Transverse colon (tissue), 4 donors: ENCODE data around the gene FBXO17. TPM values are rescaled to one million over a fixed set of nuclear protein-coding genes. Genes with fewer than 3 reads are reported as not detected.

Source experiments
- DNase-seq: peaks from one replicate; pipeline ENCODE4 v3.0.0-alpha.2; 2019
- H3K27ac ChIP-seq, 4 donors: fragments of 200-600 bp; sonication (generic); 2 replicates each; pipeline ENCODE4 v1.5.1; 2016 to 2018; ENCODE audit warnings: inconsistent platforms in 4 of 4
- H3K27me3 ChIP-seq: fragments of 200-600 bp; sonication (generic); 2 replicates; pipeline ENCODE4 v1.5.1; 2017; ENCODE audit warnings: inconsistent platforms
- H3K36me3 ChIP-seq, 4 donors: fragments of 200-600 bp; sonication (generic); 2 replicates each; pipeline ENCODE4 v1.5.1; 2017 to 2019; ENCODE audit warnings: inconsistent platforms in 4 of 4
- H3K4me1 ChIP-seq, 4 donors: fragments of 200-600 bp; sonication (generic); 2 replicates each; pipeline ENCODE4 v1.5.1; 2017 to 2020; ENCODE audit warnings: inconsistent platforms in 4 of 4
- H3K4me3 ChIP-seq, 4 donors: fragments of 200-600 bp; sonication (generic); 1 replicate in 1 of 4; 2 replicates in 3 of 4; pipeline versions ENCODE4 v1.5.1 to v1.6.1; 2017 to 2019; ENCODE audit warnings: inconsistent platforms in 4 of 4
- H3K9me3 ChIP-seq, 2 donors: fragments of 200-600 bp; sonication (generic); 2 replicates each; pipeline ENCODE4 v1.5.1; 2017 to 2019; ENCODE audit warnings: inconsistent platforms in 2 of 2
- EP300 ChIP-seq: sonication (generic); formaldehyde crosslinking; IDR thresholded peaks from one replicate; pipeline ENCODE4 v1.6.1; 2017; ENCODE audit warnings: antibody characterized with exemption, low read depth
- POLR2A ChIP-seq: fragments of 450-650 bp; IDR thresholded peaks from one replicate; pipeline ENCODE4 v1.6.1; 2016; ENCODE audit warnings: antibody characterized with exemption, mild to moderate bottlenecking, moderate library complexity
- POLR2AphosphoS5 ChIP-seq, 3 donors: sonication (generic); formaldehyde crosslinking; IDR thresholded peaks; one replicate each; pipeline ENCODE4 v1.6.1; 2016; ENCODE audit warnings: antibody characterized with exemption in 3 of 3
- WGBS, 2 donors: methylation state at CpG; one replicate each; pipeline ENCODE4 v1.1.5; 2018; ENCODE audit warnings: low coverage in 1 of 2; 5-methylcytosine and 5-hydroxymethylcytosine counted together
- in situ Hi-C, 4 donors: fragments of 200-750 bp; cut with MboI; loops; one replicate each; pipeline versions ENCODE4 v1.15.0 to v1.15.1; 2017; ENCODE audit warnings: low sequenced_read_pairs in 3 of 4, low pct_ligation_motif_present in 1 of 4, low pct_unique_long_range_greater_than_20kb in 1 of 4
- intact Hi-C: fragments of 100-400 bp; cut with DNase I; formaldehyde crosslinking; loops from one replicate; pipeline ENCODE4 v1.15.1; 2023; ENCODE audit warnings: low total_unique reads
- total RNA-seq, 4 donors: library from RNA; depleted of rRNA; stranded (reverse); fragments of >200 nt; gene quantifications; one replicate each; pipeline ENCODE4 v1.1.0, GENCODE V29; 2016
- TF ChIP-seq, protein P1 (sequence below), 5 experiments: fragments of 200-600 bp in 3 of 5; fragments of 450-650 bp in 2 of 5; sonication (generic) in 3 of 5; IDR thresholded peaks; 1 replicate in 2 of 5; 2 replicates in 3 of 5; pipeline ENCODE4 v1.5.1; 2016 to 2017; ENCODE audit warnings: antibody characterized with exemption in 5 of 5, inconsistent platforms in 3 of 5, mild to moderate bottlenecking in 2 of 5, moderate library complexity in 1 of 5

The FBXO17 gene
- total RNA-seq, 4 donors from 2014 or later, result 2.2 to 7.8 (median 2.4) TPM

- peaks cover 7 to 19% (median 13%) of the 10 kb centered on the region in 4 donors for H3K4me1 ChIP-seq
- intact Hi-C loops, result no loop called here
- DNase-seq, result no peak
- in situ Hi-C loops, result loop anchor here in 3 of 4 donors (25.0 kb wide), 2 partner anchors 396 to 521 kb away; partner anchors contain the start of gene FAM98C (in 2 of the 3)
- H3K27ac ChIP-seq, result no peak overlapping the region
- no peak overlapping the region for H3K4me3 ChIP-seq
- TF ChIP-seq, protein P1, sequence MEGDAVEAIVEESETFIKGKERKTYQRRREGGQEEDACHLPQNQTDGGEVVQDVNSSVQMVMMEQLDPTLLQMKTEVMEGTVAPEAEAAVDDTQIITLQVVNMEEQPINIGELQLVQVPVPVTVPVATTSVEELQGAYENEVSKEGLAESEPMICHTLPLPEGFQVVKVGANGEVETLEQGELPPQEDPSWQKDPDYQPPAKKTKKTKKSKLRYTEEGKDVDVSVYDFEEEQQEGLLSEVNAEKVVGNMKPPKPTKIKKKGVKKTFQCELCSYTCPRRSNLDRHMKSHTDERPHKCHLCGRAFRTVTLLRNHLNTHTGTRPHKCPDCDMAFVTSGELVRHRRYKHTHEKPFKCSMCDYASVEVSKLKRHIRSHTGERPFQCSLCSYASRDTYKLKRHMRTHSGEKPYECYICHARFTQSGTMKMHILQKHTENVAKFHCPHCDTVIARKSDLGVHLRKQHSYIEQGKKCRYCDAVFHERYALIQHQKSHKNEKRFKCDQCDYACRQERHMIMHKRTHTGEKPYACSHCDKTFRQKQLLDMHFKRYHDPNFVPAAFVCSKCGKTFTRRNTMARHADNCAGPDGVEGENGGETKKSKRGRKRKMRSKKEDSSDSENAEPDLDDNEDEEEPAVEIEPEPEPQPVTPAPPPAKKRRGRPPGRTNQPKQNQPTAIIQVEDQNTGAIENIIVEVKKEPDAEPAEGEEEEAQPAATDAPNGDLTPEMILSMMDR (IDR thresholded peaks at IDR 0.05), result no peak
- TF ChIP-seq POLR2A (no peak), EP300 (no peak), POLR2AphosphoS5 (IDR thresholded peaks at IDR 0.05) (no peak)
- H3K36me3 ChIP-seq, result no peaks in the 10 kb centered on the region
- no peaks in the 10 kb centered on the region for H3K27me3 ChIP-seq
- no peaks in the 10 kb centered on the region for H3K9me3 ChIP-seq
- WGBS, 2 donors, result 67% methylated on average over 4 of the region's 4 CpGs; no CpG with 5 or more reads in 1 of the 2 donors
Observed at GRCh38 chr19:38933544-38933943, 42.0 kb downstream of the FBXO17 start.

DNA sequence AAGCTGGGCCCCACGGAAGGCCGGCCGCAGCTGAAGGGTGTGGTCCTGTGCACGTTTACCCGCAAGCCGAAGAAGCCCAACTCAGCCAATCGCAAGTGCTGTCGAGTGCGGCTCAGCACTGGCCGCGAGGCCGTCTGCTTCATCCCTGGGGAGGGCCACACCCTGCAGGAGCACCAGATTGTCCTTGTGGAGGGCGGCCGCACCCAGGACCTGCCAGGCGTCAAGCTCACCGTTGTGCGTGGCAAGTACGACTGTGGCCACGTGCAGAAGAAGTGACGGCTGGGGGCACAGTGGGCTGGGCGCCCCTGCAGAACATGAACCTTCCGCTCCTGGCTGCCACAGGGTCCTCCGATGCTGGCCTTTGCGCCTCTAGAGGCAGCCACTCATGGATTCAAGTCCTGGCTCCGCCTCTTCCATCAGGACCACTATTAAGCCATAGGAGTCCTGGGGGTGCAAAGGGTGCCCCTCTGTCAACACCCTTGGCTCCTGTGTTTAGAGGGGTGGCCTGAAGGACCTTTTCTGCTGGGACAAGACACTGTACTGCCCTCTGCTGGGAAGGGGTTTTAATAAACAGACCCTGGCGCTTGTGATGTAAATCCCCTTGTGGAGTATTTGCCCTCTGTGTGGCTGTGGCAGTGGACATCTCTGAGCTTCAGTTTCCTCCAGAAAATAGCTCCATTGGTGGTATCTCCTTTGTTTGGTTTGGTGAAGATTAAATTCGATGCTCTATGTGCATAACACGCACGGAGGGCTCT lies 42.9 kb downstream of the FBXO17 start:
- H3K36me3 ChIP-seq, result no peaks in the 10 kb centered on the region
- H3K4me3 ChIP-seq, result no peak overlapping the region
- H3K27me3 ChIP-seq, result no peaks in the 10 kb centered on the region
- H3K9me3 ChIP-seq, result no peaks in the 10 kb centered on the region
- TF ChIP-seq, protein P1 (IDR thresholded peaks at IDR 0.05), result peak in 1 of 5 experiments; percentile 9
- TF ChIP-seq POLR2AphosphoS5 (IDR thresholded peaks at IDR 0.05) (no peak), POLR2A (no peak), EP300 (no peak)
- peaks cover 7 to 19% (median 13%) of the 10 kb centered on the region in 4 donors for H3K4me1 ChIP-seq
- no peak overlapping the region for H3K27ac ChIP-seq
- intact Hi-C loops (no loop called here), in situ Hi-C loops (loop anchor here in 3 of 4 donors (25.0 kb wide), 2 partner anchors 395 to 520 kb away; partner anchors contain the start of gene FAM98C (in 2 of the 3))
- 85 to 97% methylated on average over 6 to 16 of the region's 29 CpGs for WGBS, 2 donors
- no peak for DNase-seq

GRCh38 chr19:38931521-38931793 lies 44.1 kb downstream of the FBXO17 start:
- TF ChIP-seq, protein P1 (IDR thresholded peaks at IDR 0.05), result no peak
- TF ChIP-seq POLR2AphosphoS5 (IDR thresholded peaks at IDR 0.05), result no peak
- no peak for TF ChIP-seq POLR2A
- TF ChIP-seq EP300, result no peak
- Histone ChIP-seq H3K27ac (peak overlapping the region; percentile 88 to 93 (median 90)), H3K27me3 (no peaks in the 10 kb centered on the region), H3K9me3 (no peaks in the 10 kb centered on the region), H3K4me3 (peak overlapping the region; percentile 55 to 83 (median 70)), H3K36me3 (no peaks in the 10 kb centered on the region), H3K4me1 (peaks cover 7 to 19% (median 13%) of the 10 kb centered on the region in 4 donors)
- WGBS, 2 donors, result 17% methylated on average over 2 to 6 of the region's 8 CpGs
- in situ Hi-C loops (loop anchor here in 3 of 4 donors (25.0 kb wide), 2 partner anchors 394 to 519 kb away; partner anchors contain the start of gene FAM98C (in 2 of the 3)), intact Hi-C loops (no loop called here)
- no peak for DNase-seq

DNA sequence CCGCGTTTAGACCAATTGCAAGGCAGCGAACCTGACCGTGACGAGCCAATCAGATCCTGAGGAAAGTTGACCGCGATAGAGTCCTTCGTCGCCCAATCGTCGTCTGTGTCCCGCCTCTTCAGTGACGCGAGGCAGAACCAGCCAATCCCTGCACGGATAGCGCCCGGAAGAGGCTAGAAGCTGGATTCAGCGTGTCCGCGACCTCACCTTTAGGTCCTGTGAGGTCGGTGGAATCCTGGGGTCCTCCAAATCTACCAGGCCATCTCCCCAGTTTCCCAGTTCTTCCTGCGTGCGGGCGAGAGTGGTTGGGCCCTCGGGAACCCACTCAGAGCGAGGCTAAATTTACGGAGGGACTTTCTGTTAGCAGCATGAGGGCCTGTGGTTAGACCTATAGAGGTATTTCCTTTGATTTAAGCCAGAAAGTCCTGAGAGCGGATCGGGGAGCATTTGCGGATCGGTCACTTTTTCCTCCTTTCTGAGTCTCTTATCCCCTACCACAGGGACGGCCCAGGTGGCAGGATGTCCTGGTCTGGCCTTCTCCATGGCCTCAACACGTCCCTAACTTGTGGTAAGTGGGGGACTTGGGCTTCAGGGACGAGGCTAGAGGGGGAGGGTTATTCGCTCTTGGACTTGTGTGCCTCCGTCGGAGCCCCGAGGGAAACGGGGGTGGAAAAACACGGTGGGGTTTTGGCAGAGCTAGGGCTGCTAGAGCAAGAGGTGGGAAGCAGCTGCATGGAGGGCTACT lies 44.6 kb downstream of the FBXO17 start, which contains the start of gene MRPS12:
MRPS12 (plus strand) TSS at position 169 of the 745 bp plus-strand sequence; CDS start at position 520, 351 bp downstream.
- Histone ChIP-seq H3K27me3 (no peaks in the 10 kb centered on the region), H3K4me1 (peaks cover 7 to 19% (median 13%) of the 10 kb centered on the region in 4 donors), H3K4me3 (peak within 1 kb of the TSS; percentile 55 to 83 (median 70)), H3K9me3 (no peaks in the 10 kb centered on the region), H3K27ac (peak within 1 kb of the TSS; percentile 88 to 93 (median 90)), H3K36me3 (no peaks in the 10 kb centered on the region)
- DNase-seq, result peak; percentile 99
- WGBS, 2 donors, result 0% methylated on average over 34 of the region's 40 CpGs; no CpG with 5 or more reads in 1 of the 2 donors
- in situ Hi-C loops (loop anchor here in 3 of 4 donors (25.0 kb wide), 2 partner anchors 394 to 519 kb away; partner anchors contain the start of gene FAM98C (in 2 of the 3)), intact Hi-C loops (no loop called here)
- TF ChIP-seq POLR2A (peak; percentile 61), EP300 (no peak), POLR2AphosphoS5 (IDR thresholded peaks at IDR 0.05) (peak; percentile 65 to 83 (median 72))
